HEK293 (cell line): ENCODE measurements around the gene TMPRSS6.
A peak's percentile ranks its signal among the peaks of the same experiment; 100 is the strongest.

ENCODE experiments used
- CTCF ChIA-PET: fragments of 350-600 bp; formaldehyde crosslinking; extraction: SDS; loops from one replicate; lab custom pipeline; 2021; ENCODE audit warnings: antibody characterized with exemption; lab: Yijun Ruan, JAX
- POLR2A ChIA-PET: fragments of 300-600 bp; formaldehyde crosslinking; extraction: SDS; loops from one replicate; lab custom pipeline; 2020; ENCODE audit warnings: antibody characterized with exemption, inconsistent platforms; lab: Yijun Ruan, JAX
- H3K27ac ChIP-seq: fragments of 200-500 bp; sonication (Bioruptor generic); 2 replicates; pipeline ENCODE4 v1.5.1; 2014; ENCODE audit warnings: low read depth, low read length, control low read depth, inconsistent platforms; ENCODE audit errors: extremely low read depth
- H3K36me3 ChIP-seq, 2 experiments: fragments of 200-500 bp in 1 of 2; sonication (Bioruptor generic) in 1 of 2; 1 replicate in 1 of 2; 2 replicates in 1 of 2; pipeline ENCODE4 v1.5.1; 2014 to 2017; ENCODE audit warnings: inconsistent platforms in 2 of 2, low read length in 2 of 2; ENCODE audit not compliant: control insufficient read depth in 2 of 2, insufficient read depth in 1 of 2
- H3K4me1 ChIP-seq: fragments of 200-500 bp; sonication (Bioruptor generic); 2 replicates; pipeline ENCODE4 v1.5.1; 2014; ENCODE audit warnings: mild to moderate bottlenecking, low read length, inconsistent platforms; ENCODE audit not compliant: control insufficient read depth, insufficient read depth
- H3K4me3 ChIP-seq: 2 replicates; pipeline ENCODE4 v1.5.1; 2011; ENCODE audit warnings: low read depth, mild to moderate bottlenecking, control low read depth, low read length, moderate library complexity
- H3K9me3 ChIP-seq: fragments of 200-500 bp; sonication (Bioruptor generic); 2 replicates; pipeline ENCODE4 v1.5.1; 2014; ENCODE audit warnings: low read depth, low read length, inconsistent platforms; ENCODE audit not compliant: control insufficient read depth, insufficient read depth
- EGR2 ChIP-seq: fragments of 450-650 bp; formaldehyde crosslinking; IDR thresholded peaks from 2 replicates; pipeline ENCODE4 v1.5.1; 2016; ENCODE audit warnings: low read depth, missing biosample characterization, missing genetic modification characterization
- GLIS2 ChIP-seq: fragments of 450-650 bp; formaldehyde crosslinking; IDR thresholded peaks from 2 replicates; pipeline ENCODE4 v1.5.1; 2016; ENCODE audit warnings: missing biosample characterization, missing genetic modification characterization
- ZBTB17 ChIP-seq: fragments of 450-650 bp; formaldehyde crosslinking; IDR thresholded peaks from 2 replicates; pipeline ENCODE4 v1.5.1; 2016; ENCODE audit warnings: missing biosample characterization, missing genetic modification characterization
- ZBTB26 ChIP-seq: fragments of 450-650 bp; formaldehyde crosslinking; optimal IDR thresholded peaks from 2 replicates; pipeline ENCODE3; 2016; ENCODE audit warnings: missing biosample characterization, mild to moderate bottlenecking, missing genetic modification characterization
- ZBTB48 ChIP-seq: fragments of 450-650 bp; formaldehyde crosslinking; IDR thresholded peaks from 2 replicates; pipeline ENCODE4 v1.5.1; 2016; ENCODE audit warnings: missing biosample characterization, missing genetic modification characterization
- ZFHX2 ChIP-seq: fragments of 450-650 bp; formaldehyde crosslinking; conservative IDR thresholded peaks from 2 replicates; pipeline ENCODE4 v1.5.1; 2016; ENCODE audit warnings: missing biosample characterization, missing genetic modification characterization
- ZNF16 ChIP-seq: fragments of 450-650 bp; formaldehyde crosslinking; IDR thresholded peaks from 2 replicates; pipeline ENCODE4 v1.5.1; 2016; ENCODE audit warnings: low read depth, missing biosample characterization, missing genetic modification characterization
- ZNF19 ChIP-seq: fragments of 450-650 bp; formaldehyde crosslinking; IDR thresholded peaks from 2 replicates; pipeline ENCODE4; 2016; ENCODE audit warnings: missing biosample characterization, missing genetic modification characterization, low read depth
- ZNF202 ChIP-seq: fragments of 450-650 bp; formaldehyde crosslinking; IDR thresholded peaks from 2 replicates; pipeline ENCODE4 v1.5.1; 2016; ENCODE audit warnings: missing biosample characterization, missing genetic modification characterization, borderline replicate concordance
- ZNF239 ChIP-seq: fragments of 450-650 bp; formaldehyde crosslinking; IDR thresholded peaks from 2 replicates; pipeline ENCODE4 v1.5.1; 2016; ENCODE audit warnings: missing biosample characterization, missing genetic modification characterization
- ZNF37A ChIP-seq: fragments of 450-650 bp; IDR thresholded peaks from 2 replicates; pipeline ENCODE4 v1.5.1; 2018; ENCODE audit warnings: missing biosample characterization, missing genetic modification characterization
- ZNF404 ChIP-seq: fragments of 450-650 bp; formaldehyde crosslinking; IDR thresholded peaks from 2 replicates; pipeline ENCODE4 v1.5.1; 2017; ENCODE audit warnings: missing biosample characterization, missing genetic modification characterization
- ZNF449 ChIP-seq: fragments of 450-650 bp; formaldehyde crosslinking; IDR thresholded peaks from 2 replicates; pipeline ENCODE4 v1.5.1; 2017; ENCODE audit warnings: missing biosample characterization, mild to moderate bottlenecking, missing genetic modification characterization, moderate library complexity
- ZNF600 ChIP-seq: fragments of 450-650 bp; formaldehyde crosslinking; IDR thresholded peaks from 2 replicates; pipeline ENCODE4 v1.5.1; 2016; ENCODE audit warnings: missing biosample characterization, missing genetic modification characterization
- ZNF623 ChIP-seq: fragments of 450-650 bp; formaldehyde crosslinking; IDR thresholded peaks from 2 replicates; pipeline ENCODE4 v1.5.1; 2016; ENCODE audit warnings: missing biosample characterization, missing genetic modification characterization
- ZNF654 ChIP-seq: fragments of 450-650 bp; formaldehyde crosslinking; IDR thresholded peaks from 2 replicates; pipeline ENCODE4 v1.5.1; 2016; ENCODE audit warnings: low read depth, missing biosample characterization, missing genetic modification characterization
- ZNF777 ChIP-seq: fragments of 450-650 bp; formaldehyde crosslinking; IDR thresholded peaks from 2 replicates; pipeline ENCODE4 v1.5.1; 2017; ENCODE audit warnings: missing biosample characterization, missing genetic modification characterization, borderline replicate concordance
- TF ChIP-seq, protein P1 (sequence below): fragments of 450-650 bp; formaldehyde crosslinking; IDR thresholded peaks from 2 replicates; pipeline ENCODE4 v1.5.1; 2016; ENCODE audit warnings: missing biosample characterization, missing genetic modification characterization
- TF ChIP-seq, protein P2 (sequence below): fragments of 450-650 bp; formaldehyde crosslinking; IDR thresholded peaks from 2 replicates; pipeline ENCODE4 v1.5.1; 2016; ENCODE audit warnings: missing biosample characterization, missing genetic modification characterization
- TF ChIP-seq, protein P3 (sequence below): fragments of 450-650 bp; formaldehyde crosslinking; IDR thresholded peaks from 2 replicates; pipeline ENCODE4 v1.5.1; 2016; ENCODE audit warnings: missing biosample characterization, missing genetic modification characterization

The TMPRSS6 gene

DNA sequence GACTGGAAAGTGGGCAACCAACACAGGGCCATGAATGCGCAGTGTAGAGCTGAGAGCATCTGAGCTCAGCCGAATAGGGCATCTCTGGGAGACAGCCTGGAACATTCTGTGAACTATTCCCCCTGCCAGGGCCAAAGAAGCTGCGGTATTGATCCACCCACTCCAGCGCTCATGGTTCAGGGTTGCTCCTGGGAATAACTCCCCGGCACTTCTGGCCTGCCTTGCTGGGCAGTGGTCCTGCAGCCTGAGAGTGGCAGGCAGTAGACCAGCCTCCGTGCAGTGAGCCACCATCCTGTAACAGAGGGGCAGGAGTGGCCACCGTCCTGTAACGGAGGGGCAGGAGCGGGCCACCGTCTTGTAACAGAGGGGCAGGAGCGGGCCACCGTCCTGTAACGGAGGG, 12.2 kb downstream of the TMPRSS6 start (continued):
- no peak for TF ChIP-seq ZBTB26 (tag by site-specific recombination)
- TF ChIP-seq, all 188 proteins: peak for 0

DNA sequence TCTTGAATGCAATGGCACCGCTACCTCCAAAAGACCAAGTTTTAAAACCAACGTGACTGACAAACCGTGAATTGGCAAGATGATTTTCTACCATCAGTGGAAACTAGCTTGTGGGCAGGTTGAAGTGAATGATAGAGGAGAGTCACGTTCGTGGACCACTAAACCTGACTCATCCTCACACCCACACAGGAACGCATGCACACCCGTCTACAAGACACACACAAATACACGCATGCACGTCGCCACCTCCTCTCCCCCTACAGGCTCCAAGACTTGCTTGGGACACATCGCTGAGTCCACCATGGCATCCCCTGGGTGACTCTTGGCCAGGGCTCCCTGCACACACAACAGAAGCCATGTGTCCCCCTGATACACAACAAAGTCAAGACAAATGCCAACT, 14.4 kb downstream of the TMPRSS6 start:
- Histone ChIP-seq H3K4me3 (no peak overlapping the region), H3K4me1 (no peaks in the 10 kb centered on the region; the same call in 1 of the 2 replicates), H3K27ac (no peak overlapping the region), H3K36me3 (no peaks in the 10 kb centered on the region), H3K9me3 (no peaks in the 10 kb centered on the region)
- ChIA-PET CTCF (interaction anchor here (0.6 to 0.8 kb wide), 2 partner anchors 9 to 47 kb away, joined by 3 to 4 read pairs; no protein-coding TSS in a partner anchor), POLR2A (no interaction called here)
- TF ChIP-seq ZNF777 (tag by site-specific recombination) (no peak), GLIS2 (tag by site-specific recombination) (no peak), EGR2 (tag by site-specific recombination) (peak; percentile 47), ZNF654 (tag by site-specific recombination) (no peak), ZNF19 (tag by site-specific recombination) (no peak), ZNF37A (tag by site-specific recombination) (no peak), ZFHX2 (tag by site-specific recombination) (peak; percentile 35; the same call in 1 of the 2 replicates)

DNA sequence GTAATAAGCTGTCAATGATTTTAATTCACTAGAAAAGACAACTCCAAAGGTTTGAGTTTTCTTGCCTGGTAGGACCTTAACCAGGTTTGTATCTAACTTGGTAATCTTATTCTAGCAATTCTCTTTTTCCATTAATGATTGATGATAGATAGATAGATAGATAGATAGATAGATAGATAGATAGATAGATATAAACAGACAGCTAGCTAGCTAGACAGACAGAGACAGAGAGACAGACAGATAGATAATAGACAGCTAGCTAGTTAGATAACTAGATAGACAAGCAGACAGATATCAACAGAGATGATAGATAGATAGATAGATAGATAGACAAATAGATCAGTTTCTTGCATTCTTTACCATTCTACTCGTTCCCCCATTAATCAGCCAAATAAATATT, 15.3 kb downstream of the TMPRSS6 start:
- no peak for TF ChIP-seq ZNF404 (tag by site-specific recombination)
- TF ChIP-seq ZNF16 (tag by site-specific recombination): no peak
- TF ChIP-seq, protein P1, sequence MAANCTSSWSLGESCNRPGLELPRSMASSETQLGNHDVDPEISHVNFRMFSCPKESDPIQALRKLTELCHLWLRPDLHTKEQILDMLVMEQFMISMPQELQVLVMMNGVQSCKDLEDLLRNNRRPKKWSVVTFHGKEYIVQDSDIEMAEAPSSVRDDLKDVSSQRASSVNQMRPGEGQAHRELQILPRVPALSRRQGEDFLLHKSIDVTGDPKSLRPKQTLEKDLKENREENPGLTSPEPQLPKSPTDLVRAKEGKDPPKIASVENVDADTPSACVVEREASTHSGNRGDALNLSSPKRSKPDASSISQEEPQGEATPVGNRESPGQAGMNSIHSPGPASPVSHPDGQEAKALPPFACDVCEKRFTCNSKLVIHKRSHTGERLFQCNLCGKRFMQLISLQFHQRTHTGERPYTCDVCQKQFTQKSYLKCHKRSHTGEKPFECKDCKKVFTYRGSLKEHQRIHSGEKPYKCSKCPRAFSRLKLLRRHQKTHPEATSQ: no peak
- TF ChIP-seq ZNF623 (tag by site-specific recombination): no peak
- TF ChIP-seq, protein P2, sequence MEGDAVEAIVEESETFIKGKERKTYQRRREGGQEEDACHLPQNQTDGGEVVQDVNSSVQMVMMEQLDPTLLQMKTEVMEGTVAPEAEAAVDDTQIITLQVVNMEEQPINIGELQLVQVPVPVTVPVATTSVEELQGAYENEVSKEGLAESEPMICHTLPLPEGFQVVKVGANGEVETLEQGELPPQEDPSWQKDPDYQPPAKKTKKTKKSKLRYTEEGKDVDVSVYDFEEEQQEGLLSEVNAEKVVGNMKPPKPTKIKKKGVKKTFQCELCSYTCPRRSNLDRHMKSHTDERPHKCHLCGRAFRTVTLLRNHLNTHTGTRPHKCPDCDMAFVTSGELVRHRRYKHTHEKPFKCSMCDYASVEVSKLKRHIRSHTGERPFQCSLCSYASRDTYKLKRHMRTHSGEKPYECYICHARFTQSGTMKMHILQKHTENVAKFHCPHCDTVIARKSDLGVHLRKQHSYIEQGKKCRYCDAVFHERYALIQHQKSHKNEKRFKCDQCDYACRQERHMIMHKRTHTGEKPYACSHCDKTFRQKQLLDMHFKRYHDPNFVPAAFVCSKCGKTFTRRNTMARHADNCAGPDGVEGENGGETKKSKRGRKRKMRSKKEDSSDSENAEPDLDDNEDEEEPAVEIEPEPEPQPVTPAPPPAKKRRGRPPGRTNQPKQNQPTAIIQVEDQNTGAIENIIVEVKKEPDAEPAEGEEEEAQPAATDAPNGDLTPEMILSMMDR (tag by site-specific recombination): no peak
- no peak for TF ChIP-seq ZNF449
- no peak overlapping the region for H3K4me3 ChIP-seq
- H3K27ac ChIP-seq: no peak overlapping the region
- ChIA-PET POLR2A (no interaction called here), CTCF (no interaction called here)
- no peaks in the 10 kb centered on the region for H3K9me3 ChIP-seq
- no peaks in the 10 kb centered on the region for H3K36me3 ChIP-seq
- H3K4me1 ChIP-seq: no peaks in the 10 kb centered on the region; the same call in 1 of the 2 replicates

- Histone ChIP-seq H3K4me1 (no peaks in the 10 kb centered on the region), H3K36me3 (no peaks in the 10 kb centered on the region), H3K9me3 (no peaks in the 10 kb centered on the region), H3K4me3 (no peak overlapping the region), H3K27ac (no peak overlapping the region)
- ChIA-PET CTCF (interaction anchor here (0.7 kb wide), 2 partner anchors 22 to 112 kb away, joined by 3 to 7 read pairs; no protein-coding TSS in a partner anchor), POLR2A (no interaction called here)
- TF ChIP-seq ZBTB17 (tag by site-specific recombination): no peak
- no peak for TF ChIP-seq ZNF600 (tag by site-specific recombination)
- no peak for TF ChIP-seq ZNF239 (tag by site-specific recombination)
- TF ChIP-seq, protein P3, sequence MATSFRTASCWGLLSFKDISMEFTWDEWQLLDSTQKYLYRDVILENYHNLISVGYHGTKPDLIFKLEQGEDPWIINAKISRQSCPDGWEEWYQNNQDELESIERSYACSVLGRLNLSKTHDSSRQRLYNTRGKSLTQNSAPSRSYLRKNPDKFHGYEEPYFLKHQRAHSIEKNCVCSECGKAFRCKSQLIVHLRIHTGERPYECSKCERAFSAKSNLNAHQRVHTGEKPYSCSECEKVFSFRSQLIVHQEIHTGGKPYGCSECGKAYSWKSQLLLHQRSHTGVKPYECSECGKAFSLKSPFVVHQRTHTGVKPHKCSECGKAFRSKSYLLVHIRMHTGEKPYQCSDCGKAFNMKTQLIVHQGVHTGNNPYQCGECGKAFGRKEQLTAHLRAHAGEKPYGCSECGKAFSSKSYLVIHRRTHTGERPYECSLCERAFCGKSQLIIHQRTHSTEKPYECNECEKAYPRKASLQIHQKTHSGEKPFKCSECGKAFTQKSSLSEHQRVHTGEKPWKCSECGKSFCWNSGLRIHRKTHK: no peak
- no peak for TF ChIP-seq ZNF202 (tag by site-specific recombination)
- no peak for TF ChIP-seq ZBTB48
These were observed 16.5 kb downstream of the TMPRSS6 start for GRCh38 chr22:37092997-37093396.
